Panc1 (cell line): ENCODE results near the gene COL16A1. TPM values are rescaled to one million over a fixed set of nuclear protein-coding genes. Genes with fewer than 3 reads are reported as not detected.

Experiments
- total RNA-seq: library from RNA; stranded (reverse); gene quantifications from one replicate; pipeline ENCODE4 v1.2.1, GENCODE V29; 2021; ENCODE audit not compliant: unreplicated experiment

The COL16A1 gene
- total RNA-seq, 1 experiment from 2014 or later: 7.6 TPM

Other genes starting within 250 kb of the COL16A1 start
- gene TINAGL1, start 127.5 kb downstream of the COL16A1 start, total RNA-seq: 6.1 TPM
- 0.18 TPM for gene HCRTR1, start 86.3 kb downstream of the COL16A1 start, total RNA-seq
- 58.4 TPM for gene PEF1, start 59.1 kb downstream of the COL16A1 start, total RNA-seq
- gene ADGRB2, start 60.3 kb upstream of the COL16A1 start, total RNA-seq: 34.8 TPM
- gene SPOCD1, start 112.0 kb upstream of the COL16A1 start, total RNA-seq: 0.54 TPM
- 559 TPM for gene PTP4A2, start 234.4 kb upstream of the COL16A1 start, total RNA-seq